SU-DHL-6 (cell line): ENCODE data around the gene BRD2.
A peak's percentile ranks its signal among the peaks of the same experiment; 100 is the strongest.

Experiments
- H2AFZ ChIP-seq: fragments of 200-600 bp; sonication (generic); 2 replicates; pipeline ENCODE4 v1.6.1; 2014; ENCODE audit warnings: low read depth, mild to moderate bottlenecking, moderate library complexity, mixed read lengths, antibody characterized with exemption, low read length; ENCODE audit not compliant: severe bottlenecking
- H3F3A ChIP-seq: fragments of 200-600 bp; shearing (Covaris generic); 2 replicates; pipeline ENCODE4 v1.6.0; 2016; ENCODE audit warnings: antibody characterized with exemption, mild to moderate bottlenecking; ENCODE audit not compliant: insufficient read depth
- H3K27ac ChIP-seq: fragments of 200-600 bp; sonication (generic); 2 replicates; pipeline ENCODE4 v1.5.1; 2016; ENCODE audit warnings: low read depth, mild to moderate bottlenecking, low read length, moderate library complexity, mixed read lengths
- H3K27me3 ChIP-seq: fragments of 200-600 bp; sonication (generic), shearing (Covaris generic); 2 replicates; pipeline ENCODE4 v1.6.0; 2014; ENCODE audit warnings: mild to moderate bottlenecking, low read length
- H3K36me3 ChIP-seq: fragments of 200-600 bp; sonication (generic); 2 replicates; pipeline ENCODE4 v1.6.1; 2014; ENCODE audit warnings: mild to moderate bottlenecking, low read length, mixed read lengths
- H3K4me2 ChIP-seq: fragments of 300-600, 200-600 bp; shearing (Covaris generic), sonication (generic); 2 replicates; pipeline ENCODE4 v1.6.0; 2014; ENCODE audit warnings: low read length, low read depth, mild to moderate bottlenecking; ENCODE audit not compliant: poor library complexity, severe bottlenecking
- H3K4me3 ChIP-seq: fragments of 200-600 bp; sonication (generic); 2 replicates; pipeline ENCODE4 v1.5.1; 2014; ENCODE audit warnings: antibody characterized with exemption, low read length, mild to moderate bottlenecking, mixed read lengths; ENCODE audit not compliant: insufficient read depth, poor library complexity, severe bottlenecking
- H3K79me2 ChIP-seq: fragments of 200-600 bp; sonication (generic); 2 replicates; pipeline ENCODE4 v1.6.1; 2014; ENCODE audit warnings: mild to moderate bottlenecking, low read length, moderate library complexity; ENCODE audit not compliant: insufficient read depth
- H3K9ac ChIP-seq: fragments of 200-600 bp; sonication (generic); 2 replicates; pipeline ENCODE4 v1.7.0; 2014; ENCODE audit warnings: mild to moderate bottlenecking, low read length
- H3K9me2 ChIP-seq: fragments of 200-600 bp; sonication (generic); replicated peaks from 2 replicates; pipeline ENCODE4 v1.6.1; 2014; ENCODE audit warnings: low read length; ENCODE audit not compliant: insufficient read depth
- H3K9me3 ChIP-seq: fragments of 200-600 bp; sonication (generic); 2 replicates; pipeline ENCODE4 v1.6.1; 2014; ENCODE audit warnings: low read length, mixed read lengths; ENCODE audit not compliant: insufficient read depth
- H4K20me1 ChIP-seq: fragments of 200-600 bp; sonication (generic); 2 replicates; pipeline ENCODE4 v1.6.1; 2014; ENCODE audit warnings: low read depth, mild to moderate bottlenecking, antibody characterized with exemption, low read length, moderate library complexity, mixed read lengths
- EZH2phosphoT487 ChIP-seq: fragments of 200-600 bp; sonication (generic), shearing (Covaris generic); conservative IDR thresholded peaks from 2 replicates; pipeline ENCODE4 v1.6.1; 2018; ENCODE audit warnings: mild to moderate bottlenecking, antibody characterized with exemption, low read length, moderate library complexity, mixed read lengths
- TF ChIP-seq, protein P1 (sequence below): fragments of 200-600 bp; sonication (generic); IDR thresholded peaks from one replicate; pipeline ENCODE4 v1.5.1; 2017; ENCODE audit warnings: antibody characterized with exemption, mild to moderate bottlenecking, low read length, moderate library complexity; ENCODE audit not compliant: insufficient read depth, poor library complexity, severe bottlenecking

Gene BRD2

GRCh38 chr6:32950010-32950409 is 18.4 kb upstream of the BRD2 start:
- no peak overlapping the region for H3K4me3 ChIP-seq

GRCh38 chr6:32950449-32950848 is 17.9 kb upstream of the BRD2 start:
- H3K9me3 ChIP-seq, result no peaks in the 10 kb centered on the region

More at GRCh38 chr6:32950010-32950409, 18.4 kb upstream of the BRD2 start:
- H3K9ac ChIP-seq, result peak overlapping the region; percentile 63; the same call in 1 of the 2 replicates
- H3K79me2 ChIP-seq, result peaks cover 51% of the 10 kb centered on the region
- H3K36me3 ChIP-seq, result peaks cover 7% of the 10 kb centered on the region; the same call in 1 of the 2 replicates
- no peak overlapping the region for H2AFZ ChIP-seq
- peak overlapping the region; percentile 72 for H3K4me2 ChIP-seq
- no peaks in the 10 kb centered on the region for H3K9me2 ChIP-seq
- TF ChIP-seq, protein P1, sequence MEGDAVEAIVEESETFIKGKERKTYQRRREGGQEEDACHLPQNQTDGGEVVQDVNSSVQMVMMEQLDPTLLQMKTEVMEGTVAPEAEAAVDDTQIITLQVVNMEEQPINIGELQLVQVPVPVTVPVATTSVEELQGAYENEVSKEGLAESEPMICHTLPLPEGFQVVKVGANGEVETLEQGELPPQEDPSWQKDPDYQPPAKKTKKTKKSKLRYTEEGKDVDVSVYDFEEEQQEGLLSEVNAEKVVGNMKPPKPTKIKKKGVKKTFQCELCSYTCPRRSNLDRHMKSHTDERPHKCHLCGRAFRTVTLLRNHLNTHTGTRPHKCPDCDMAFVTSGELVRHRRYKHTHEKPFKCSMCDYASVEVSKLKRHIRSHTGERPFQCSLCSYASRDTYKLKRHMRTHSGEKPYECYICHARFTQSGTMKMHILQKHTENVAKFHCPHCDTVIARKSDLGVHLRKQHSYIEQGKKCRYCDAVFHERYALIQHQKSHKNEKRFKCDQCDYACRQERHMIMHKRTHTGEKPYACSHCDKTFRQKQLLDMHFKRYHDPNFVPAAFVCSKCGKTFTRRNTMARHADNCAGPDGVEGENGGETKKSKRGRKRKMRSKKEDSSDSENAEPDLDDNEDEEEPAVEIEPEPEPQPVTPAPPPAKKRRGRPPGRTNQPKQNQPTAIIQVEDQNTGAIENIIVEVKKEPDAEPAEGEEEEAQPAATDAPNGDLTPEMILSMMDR, result no peak
- no peak for TF ChIP-seq EZH2phosphoT487
- peak overlapping the region; percentile 97 for H3K27ac ChIP-seq
- H4K20me1 ChIP-seq, result no peaks in the 10 kb centered on the region
- no peaks in the 10 kb centered on the region for H3K27me3 ChIP-seq
- H3F3A ChIP-seq, result peaks cover 76% of the 10 kb centered on the region
- no peaks in the 10 kb centered on the region for H3K9me3 ChIP-seq

GRCh38 chr6:32952817-32953739 is 15.3 kb upstream of the BRD2 start, which contains the start of gene HLA-DMA:
Gene HLA-DMA (minus strand): TSS chr6:32953097. CDS start chr6:32953036, 61 bp downstream.
- no peaks in the 10 kb centered on the region for H3K9me3 ChIP-seq
- peaks cover 44% of the 10 kb centered on the region for H3K79me2 ChIP-seq
- peak within 1 kb of the TSS; percentile 65 for H3K9ac ChIP-seq
- peak within 1 kb of the TSS; percentile 72 for H3K4me2 ChIP-seq
- H3K36me3 ChIP-seq, result no peaks in the 10 kb centered on the region
- peak within 1 kb of the TSS; percentile 75 for H3K27ac ChIP-seq
- H3F3A ChIP-seq, result peaks cover 57% of the 10 kb centered on the region
- H3K4me3 ChIP-seq, result peak within 1 kb of the TSS; percentile 70
- H3K9me2 ChIP-seq, result no peaks in the 10 kb centered on the region
- H2AFZ ChIP-seq, result peak within 1 kb of the TSS; percentile 21
- H3K27me3 ChIP-seq, result no peaks in the 10 kb centered on the region
- TF ChIP-seq, protein P1, result peak; percentile 93
- TF ChIP-seq EZH2phosphoT487, result no peak
- H4K20me1 ChIP-seq, result no peaks in the 10 kb centered on the region

More at GRCh38 chr6:32950449-32950848, 17.9 kb upstream of the BRD2 start:
- peak overlapping the region; percentile 63 for H3K9ac ChIP-seq
- H3K27ac ChIP-seq, result peak overlapping the region; percentile 97
- peak overlapping the region; percentile 72 for H3K4me2 ChIP-seq
- H3K79me2 ChIP-seq, result peaks cover 51% of the 10 kb centered on the region
- no peak overlapping the region for H2AFZ ChIP-seq
- no peaks in the 10 kb centered on the region for H3K9me2 ChIP-seq
- peaks cover 7% of the 10 kb centered on the region; the same call in 1 of the 2 replicates for H3K36me3 ChIP-seq
- peak overlapping the region; percentile 70 for H3K4me3 ChIP-seq
- TF ChIP-seq, protein P1, result no peak
- TF ChIP-seq EZH2phosphoT487, result no peak
- H3K27me3 ChIP-seq, result no peaks in the 10 kb centered on the region
- peaks cover 74% of the 10 kb centered on the region for H3F3A ChIP-seq
- H4K20me1 ChIP-seq, result no peaks in the 10 kb centered on the region
